NCI-H2227 (cell line): Measurements from ENCODE around the gene SFMBT1.

Source experiments
- DNase-seq: peaks from one replicate; lab custom pipeline; 2025; ENCODE audit not compliant: unreplicated experiment; lab: John Stamatoyannopoulos, UW

SFMBT1 gene, protein sequence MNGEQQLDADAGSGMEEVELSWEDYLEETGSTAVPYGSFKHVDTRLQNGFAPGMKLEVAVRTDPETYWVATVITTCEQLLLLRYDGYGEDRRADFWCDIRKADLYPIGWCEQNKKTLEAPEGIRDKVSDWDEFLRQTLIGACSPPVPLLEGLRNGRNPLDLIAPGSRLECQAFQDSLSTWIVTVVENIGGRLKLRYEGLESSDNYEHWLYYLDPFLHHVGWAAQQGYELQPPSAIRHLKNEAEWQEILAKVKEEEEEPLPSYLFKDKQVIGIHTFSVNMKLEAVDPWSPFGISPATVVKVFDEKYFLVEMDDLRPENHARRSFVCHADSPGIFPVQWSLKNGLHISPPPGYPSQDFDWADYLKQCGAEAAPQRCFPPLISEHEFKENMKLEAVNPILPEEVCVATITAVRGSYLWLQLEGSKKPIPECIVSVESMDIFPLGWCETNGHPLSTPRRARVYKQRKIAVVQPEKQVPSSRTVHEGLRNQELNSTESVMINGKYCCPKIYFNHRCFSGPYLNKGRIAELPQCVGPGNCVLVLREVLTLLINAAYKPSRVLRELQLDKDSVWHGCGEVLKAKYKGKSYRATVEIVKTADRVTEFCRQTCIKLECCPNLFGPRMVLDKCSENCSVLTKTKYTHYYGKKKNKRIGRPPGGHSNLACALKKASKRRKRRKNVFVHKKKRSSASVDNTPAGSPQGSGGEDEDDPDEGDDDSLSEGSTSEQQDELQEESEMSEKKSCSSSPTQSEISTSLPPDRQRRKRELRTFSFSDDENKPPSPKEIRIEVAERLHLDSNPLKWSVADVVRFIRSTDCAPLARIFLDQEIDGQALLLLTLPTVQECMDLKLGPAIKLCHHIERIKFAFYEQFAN

DNA sequence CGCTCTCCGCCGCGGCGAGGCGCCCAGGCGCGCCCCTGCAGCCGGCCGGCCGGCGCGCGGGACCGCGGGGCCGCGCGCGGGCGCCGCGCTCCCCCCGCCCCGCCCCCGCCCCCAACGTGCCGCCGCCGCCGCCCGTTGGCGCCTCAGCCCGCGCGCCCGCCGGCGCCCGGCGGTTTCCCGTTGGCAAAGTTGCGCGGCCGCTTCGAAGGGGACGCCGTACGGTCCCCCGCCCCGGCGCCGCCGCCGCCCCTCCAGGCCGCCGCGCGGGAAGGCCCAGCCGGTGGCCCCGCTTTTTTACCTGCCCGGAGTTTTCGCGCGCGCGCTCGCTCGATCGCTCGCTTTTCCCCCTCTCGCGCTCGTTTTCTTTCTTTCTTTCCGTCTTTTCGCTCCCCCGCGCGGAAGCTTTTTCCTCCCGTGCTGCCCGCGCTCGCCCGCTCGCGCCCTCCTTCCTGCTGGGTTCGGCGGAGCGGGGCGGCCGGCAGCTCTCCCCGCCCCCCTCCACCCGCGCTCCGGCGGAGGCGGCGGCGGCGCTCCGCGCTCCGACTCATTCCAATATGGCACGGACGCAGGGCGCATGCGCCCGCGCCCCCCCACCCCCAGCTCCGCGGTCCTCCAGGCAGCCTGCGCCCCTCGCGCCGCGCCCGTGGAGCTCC lies at the start of gene SFMBT1:
TSS of gene SFMBT1 (minus strand) at position 556 of the 653 bp plus-strand sequence. CDS start 76,945 bp downstream, outside the sequence.
- peak; percentile 84 for DNase-seq

DNA sequence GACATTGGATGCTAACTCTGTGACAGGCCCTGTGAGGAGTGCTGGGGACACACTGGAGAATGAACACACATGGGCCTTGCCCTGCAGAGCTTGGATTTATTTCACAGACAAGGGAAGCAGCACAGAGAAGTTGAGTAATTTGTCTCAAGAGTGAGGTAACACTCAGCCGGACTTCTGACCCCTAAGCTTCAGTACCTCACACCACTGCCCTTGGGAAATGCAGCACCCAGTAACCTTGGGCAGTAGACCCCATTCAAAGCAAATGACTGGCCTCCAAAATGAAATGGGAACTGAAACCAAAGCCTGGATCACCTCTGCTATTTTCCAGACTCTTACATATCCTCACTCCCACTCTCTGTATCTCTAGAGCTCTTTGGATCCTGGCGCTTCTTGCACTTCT lies 47.1 kb upstream of the SFMBT1 start:
- DNase-seq = no peak

DNA sequence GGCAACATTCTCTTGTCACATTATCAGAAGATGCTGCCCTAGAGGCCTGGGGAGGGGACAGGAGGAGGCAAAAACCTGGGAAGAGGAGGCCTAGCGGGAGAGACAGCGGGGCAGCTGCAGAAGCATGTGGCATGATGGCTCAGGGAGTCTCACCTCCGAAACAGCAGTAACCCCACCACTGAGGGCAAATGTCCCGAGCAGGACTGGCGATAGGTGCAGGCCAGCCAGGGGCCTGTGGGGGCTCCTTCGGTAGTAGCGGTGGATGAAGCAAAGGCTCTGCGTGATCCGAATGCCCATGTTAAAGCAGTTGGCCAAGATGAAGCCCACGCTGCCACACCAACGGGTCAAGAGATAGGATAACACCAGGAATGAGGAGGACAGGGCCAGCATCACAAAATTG lies 46.3 kb upstream of the SFMBT1 start:
- DNase-seq = no peak

DNA sequence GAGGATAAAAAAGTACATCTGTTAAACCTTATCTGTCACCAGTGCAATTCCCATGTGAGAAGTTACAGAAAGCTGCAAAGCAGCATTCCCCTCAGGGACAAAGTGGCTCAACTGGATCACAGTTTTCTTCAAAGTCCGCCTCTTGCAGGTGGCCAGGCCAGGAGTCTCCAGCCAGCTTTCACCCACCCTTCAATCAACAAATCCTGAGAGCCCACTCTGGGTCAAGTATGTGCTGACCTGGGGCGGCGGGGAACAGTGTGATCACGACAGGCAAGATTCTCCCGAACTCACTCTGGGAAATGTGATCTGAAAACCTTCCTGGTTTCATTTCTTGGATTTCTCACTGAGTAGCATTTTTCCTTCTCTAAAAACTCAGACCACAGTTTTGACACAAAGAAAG lies 45.1 kb upstream of the SFMBT1 start:
- DNase-seq = no peak

- no peak for DNase-seq
Measured at GRCh38 chr3:53089511-53089910, 43.6 kb upstream of the SFMBT1 start.

DNA sequence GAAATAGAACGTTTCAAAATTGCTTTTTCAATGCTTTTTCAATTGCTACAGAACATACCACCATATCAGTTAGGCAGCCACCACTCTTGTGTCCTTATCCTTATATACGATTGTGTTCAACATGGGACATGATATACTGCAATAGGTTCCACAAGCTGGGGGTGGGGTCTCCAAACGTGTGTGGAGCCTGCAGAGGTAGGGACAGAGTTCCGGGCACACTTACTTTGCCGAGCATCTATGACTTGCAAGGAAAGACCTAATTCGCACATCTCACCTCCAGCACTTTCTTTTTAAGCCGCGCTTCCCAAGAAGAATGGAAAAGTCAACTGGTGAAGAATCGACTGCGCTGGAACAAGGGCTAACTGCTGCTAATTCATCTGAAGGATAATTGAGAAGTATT lies 39.6 kb upstream of the SFMBT1 start:
- DNase-seq = no peak

DNA sequence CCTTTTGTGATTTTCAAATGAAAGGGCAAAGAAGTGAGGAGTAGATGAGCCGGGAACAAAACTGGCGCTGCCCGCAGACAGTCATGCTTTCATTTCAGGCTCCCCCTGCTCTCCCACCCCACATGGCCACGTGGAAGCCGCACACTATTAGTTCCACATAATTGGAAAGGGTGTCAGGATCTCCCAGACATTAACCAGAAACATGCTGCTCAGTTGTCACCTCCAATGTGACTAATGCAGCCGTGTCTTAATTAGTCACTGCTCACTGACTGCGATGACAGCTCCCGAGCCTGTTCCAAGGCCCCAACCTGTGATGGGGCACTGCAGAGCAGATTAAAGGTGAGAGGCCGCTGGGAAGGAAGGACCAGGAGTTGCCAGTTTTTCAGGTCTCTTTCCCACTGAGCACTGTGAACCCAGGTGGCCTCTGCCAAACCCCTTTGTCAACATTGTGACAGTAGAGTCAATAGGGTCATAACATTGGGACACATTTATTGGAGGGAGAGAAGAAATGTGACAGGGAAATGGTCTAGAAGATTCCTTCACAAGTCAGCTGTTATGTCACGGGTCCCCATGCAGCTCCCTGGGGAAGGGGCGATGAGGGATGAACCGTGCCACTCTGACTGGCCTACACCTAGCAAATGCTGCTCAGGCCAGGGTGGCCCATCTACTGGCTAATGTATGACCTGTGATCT lies 38.6 kb upstream of the SFMBT1 start:
- DNase-seq = no peak

- DNase-seq = no peak
Measured at GRCh38 chr3:53083949-53084309, 38.1 kb upstream of the SFMBT1 start.

DNA sequence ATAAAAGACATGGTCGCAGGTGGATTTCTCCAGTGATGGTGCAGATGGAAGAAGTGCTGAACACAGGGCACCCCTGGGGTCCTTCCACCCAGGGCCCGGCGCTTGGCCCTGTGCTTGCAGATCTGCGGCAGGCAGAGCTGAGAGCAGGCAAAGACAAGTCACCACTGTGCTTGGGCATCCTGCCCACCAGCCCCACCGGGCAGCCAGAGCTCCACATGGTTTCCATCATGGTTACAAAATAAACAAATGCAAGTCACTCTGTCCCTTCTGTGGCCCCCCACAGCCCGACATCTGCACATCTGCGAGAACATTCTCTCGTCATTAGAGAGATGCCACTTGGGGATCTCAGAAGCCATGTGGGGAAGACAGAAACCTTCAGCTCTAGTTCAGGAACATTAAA lies 37.6 kb upstream of the SFMBT1 start:
- no peak for DNase-seq

DNA sequence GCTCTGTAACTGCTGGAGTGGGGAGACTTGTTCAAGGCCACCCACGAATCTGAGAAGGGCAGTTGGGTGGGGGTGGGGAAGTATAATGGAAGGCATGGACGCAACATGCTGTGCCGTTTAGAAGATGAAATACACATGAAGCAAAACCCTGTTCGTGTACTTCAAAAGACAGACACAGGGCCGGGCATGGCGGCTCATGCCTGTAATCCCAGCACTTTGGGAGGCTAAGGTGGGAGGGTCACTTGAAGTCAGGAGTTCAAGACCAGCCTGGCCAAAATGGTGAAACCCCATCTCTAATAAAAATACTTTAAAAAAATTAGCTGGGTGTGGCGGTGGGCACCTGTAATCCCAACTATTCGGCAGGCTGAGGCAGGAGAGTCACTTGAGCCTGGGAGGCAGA lies 36.9 kb upstream of the SFMBT1 start:
- no peak for DNase-seq

DNA sequence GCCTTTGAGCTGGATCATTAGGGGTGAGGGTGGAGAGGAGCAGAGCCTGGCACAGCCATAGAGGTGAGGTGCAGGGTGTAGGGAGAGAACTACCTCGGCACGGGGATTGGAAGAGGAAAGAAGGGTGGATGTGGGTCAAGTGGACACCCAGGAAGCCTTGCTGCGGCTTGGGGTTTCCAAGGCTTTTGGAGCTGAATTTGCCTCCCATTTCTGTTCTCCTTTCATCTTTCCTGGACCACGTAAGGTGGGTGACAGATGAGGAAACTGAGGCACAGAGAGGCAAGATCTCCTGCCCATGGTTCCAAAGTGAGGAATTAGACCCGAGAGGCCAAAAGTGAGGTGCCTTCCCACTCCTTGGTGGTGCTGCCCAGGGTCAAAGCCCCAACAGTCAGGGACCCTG lies 35.4 kb upstream of the SFMBT1 start:
- no peak for DNase-seq

DNA sequence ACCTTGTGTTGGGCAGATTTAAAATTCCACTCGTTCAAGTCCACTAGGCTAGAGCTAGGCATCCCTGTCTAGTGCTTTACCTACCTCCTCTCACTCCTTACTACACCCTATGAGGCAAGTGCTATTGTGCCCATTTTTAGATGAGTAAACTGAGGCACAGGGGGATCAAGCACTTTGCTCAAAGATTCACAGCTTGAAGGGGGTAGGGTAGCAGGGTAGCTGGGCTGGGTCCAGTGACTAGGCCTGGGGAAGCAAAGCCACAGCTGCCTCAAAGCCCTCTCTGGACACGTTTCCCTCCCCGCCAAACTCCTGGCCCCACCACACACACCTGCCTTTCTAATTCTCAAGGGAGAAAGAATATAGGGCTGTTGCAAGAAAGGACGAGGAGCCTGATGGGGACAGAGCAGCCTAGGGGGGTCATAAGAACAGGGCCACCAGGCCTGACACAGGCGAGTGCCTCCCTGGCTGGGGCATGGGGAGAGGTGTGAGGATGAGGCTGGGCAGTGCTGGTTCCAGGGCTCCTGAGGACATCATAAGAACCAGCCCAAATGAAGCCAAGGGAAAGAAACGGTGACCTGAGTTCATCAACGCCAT lies 34.8 kb upstream of the SFMBT1 start:
- no peak for DNase-seq

DNA sequence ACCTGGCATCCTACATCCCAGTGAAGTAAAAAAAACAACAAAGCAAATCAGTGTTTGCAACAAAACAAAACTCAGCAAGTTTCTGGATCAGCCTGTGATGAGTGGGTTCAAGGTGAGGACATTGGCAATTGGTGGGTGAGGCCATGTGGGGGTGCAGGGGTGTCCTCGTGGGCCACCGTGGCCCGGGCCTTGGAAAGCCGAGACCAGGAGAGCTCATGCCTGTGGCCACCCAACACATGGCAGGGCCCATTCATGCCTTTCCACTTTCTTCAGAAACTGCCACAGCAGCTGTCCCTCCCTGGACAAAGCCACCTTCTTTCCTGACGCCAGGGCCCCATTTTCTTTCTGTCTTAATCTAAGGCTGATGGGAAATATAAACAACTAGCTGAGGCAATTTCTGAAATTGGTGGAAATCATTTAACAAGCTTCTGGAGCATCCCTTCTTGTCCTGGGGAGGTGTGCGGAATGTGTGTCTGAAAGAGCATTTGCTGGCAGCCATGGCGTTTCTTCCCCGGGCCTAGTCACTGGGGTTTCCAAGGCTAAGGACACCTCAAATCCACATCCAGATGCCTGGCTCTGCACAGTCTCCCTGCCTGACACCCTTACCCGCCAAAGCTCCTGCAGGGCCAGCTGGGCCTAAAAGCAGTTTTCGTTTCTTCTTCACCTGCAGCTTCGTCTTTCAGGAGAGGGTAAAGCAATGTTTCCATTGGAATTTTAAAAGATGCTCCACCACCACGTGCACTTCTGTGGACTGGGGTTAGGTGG lies 34.1 kb upstream of the SFMBT1 start:
- no peak for DNase-seq

DNA sequence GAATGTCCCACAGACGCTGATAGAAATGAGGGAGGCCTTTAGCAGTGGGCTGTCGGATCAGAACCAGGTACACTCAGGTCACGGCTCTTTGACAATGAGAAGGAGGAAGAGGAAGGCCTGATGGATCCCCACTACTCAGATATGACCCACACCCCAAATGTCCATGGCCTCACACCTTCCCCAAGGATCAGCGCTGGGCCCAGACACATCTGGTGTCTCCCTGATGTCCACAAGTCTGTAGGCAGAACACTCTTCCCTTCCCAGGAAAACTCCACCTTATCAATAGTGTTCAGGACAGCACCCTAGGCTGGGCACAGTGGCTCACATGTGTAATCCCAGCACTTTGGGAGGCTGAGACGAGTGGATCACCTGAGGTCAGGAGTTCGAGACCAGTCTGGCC lies 33.3 kb upstream of the SFMBT1 start:
- DNase-seq = no peak

DNA sequence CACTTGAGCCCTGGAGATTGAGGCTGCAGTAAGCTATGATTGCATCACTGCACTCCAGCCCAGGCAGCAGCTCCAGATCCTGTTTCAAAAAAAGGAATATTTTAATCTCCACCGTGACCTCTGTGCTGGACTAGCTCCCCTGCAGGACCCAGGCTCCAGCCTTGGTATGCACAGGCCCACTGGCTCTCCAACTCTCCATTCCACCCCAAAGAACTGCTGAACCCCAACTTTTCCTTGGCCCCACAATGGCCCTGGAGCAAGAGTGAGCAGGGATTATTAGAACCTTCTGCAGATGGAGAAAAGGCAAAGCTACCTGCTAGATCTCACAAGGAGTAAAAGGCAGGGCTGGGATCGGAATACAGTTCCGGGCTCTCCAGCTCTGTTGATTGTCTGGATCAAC lies 32.8 kb upstream of the SFMBT1 start:
- no peak for DNase-seq

DNA sequence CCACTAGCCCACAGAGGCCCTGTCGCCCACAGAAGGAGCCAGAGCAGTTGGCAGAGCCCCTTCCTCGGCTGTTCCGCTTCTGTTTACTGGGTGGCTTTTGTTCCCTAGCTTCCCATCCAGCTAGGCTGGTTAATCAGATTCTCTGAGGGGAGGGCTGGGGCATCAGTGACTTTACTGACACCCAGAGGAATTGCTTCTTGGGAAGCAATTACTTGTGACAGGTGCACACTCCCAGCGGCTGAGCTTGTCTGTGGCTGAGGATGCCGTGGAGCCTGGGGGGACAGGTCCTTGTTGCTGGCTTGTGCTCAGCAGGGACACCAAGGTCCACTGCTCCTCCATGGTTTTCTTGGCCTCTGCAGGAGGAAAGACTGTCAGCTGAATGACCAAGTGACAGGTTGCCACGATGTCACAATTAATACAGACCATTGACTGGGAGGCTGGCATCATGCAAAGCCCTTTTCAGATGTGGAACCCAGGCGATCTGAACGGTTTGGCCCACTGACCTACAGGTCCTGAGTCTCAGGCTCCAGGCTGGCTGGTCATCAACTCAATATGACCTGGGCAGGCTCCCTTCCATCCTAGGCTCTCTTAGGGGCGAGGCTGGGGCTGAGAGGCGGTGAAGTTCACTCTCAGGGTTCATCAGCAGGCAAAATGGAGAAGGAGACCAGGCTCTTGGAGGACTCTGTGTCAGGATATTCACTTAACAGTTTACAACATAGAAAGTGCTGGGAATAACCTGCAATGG lies 31.8 kb upstream of the SFMBT1 start:
- DNase-seq = no peak

DNA sequence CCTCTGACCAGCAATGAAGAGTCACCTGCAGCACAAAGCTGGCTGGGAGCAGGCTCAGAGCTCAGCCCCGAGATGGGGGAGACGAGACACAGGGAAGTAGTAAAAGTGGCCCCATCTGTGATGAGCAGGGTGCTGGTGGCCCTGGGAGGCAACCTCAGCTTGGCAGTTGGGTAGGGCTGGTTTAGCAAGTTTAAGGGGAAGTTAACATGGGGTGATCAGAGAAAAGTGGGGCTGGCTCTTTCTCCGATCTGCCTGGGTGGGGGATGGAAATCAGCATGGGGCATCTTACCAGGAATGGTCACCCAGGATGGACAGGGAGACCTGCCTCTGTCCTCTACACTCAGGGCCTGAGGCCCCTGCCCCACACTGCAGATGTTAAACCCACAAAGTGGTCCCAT lies 29.9 kb upstream of the SFMBT1 start:
- no peak for DNase-seq

DNA sequence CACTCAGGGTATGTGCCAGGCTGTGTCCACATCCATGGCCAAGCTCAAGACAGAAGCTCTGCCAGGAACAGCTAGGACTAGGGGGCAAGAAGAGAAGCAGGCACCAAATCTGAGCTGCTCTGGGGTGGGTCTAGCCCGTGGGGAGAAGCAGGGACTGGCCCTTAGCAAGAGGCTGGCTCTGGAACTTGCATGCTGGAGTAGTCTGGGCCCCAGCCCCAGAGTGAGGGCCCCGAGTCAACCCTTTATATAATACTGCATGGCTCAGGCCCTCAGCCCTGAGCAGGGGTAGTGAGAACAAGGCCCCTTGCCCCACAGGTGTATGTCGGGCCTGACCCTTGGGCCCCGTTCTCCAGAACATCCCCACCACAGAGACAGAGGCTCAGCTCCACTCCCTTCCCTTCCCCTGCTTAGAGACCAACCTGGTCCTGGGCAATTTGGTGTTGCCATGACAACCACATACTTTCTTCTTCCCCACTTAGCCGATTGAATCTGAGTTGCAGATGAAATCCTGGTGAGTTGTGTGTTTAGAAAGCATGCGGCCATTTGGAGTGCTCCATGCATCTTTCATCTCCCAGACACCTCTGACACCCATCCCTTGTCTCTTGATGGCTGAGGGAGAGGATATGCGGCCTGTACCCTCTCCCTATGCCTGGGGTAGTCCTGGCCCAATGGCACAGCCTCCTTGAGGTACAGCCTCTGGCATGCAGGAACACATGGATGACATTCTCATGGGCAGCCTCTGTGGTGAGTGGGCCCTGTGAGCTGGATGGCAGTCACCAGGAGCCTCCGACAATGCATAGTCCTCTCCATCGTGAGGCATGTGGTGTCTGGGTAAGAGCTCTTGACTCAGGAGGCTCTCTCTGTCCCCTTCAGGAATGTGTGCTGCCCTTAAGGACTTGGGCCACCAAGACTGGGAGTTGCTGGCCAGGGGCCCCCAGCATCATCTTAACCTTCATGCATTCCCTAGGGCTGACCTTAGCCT lies 29.2 kb upstream of the SFMBT1 start:
- DNase-seq = no peak
